K562 (cell line): ENCODE data around the gene STK36. TPM values are rescaled to one million over a fixed set of nuclear protein-coding genes. Genes with fewer than 3 reads are reported as not detected.
A peak's percentile ranks its signal among the peaks of the same experiment; 100 is the strongest.

Source experiments
- CBX8 ChIP-seq: fragments of 200-600 bp; sonication (generic); IDR thresholded peaks from 2 replicates; pipeline ENCODE4 v1.6.1; 2012; ENCODE audit warnings: borderline replicate concordance, mixed run types, low read depth, mild to moderate bottlenecking, moderate library complexity, mixed read lengths, low read length, control low read depth, inconsistent platforms; ENCODE audit not compliant: poor library complexity, severe bottlenecking; ENCODE audit errors: extremely low read depth
- CCAR2 ChIP-seq: fragments of 200-400 bp; formaldehyde crosslinking; IDR thresholded peaks from 2 replicates; pipeline ENCODE4 v1.6.1; 2017; ENCODE audit warnings: mild to moderate bottlenecking, low read depth, low read length
- GABPA ChIP-seq: fragments of 200-800 bp; sonication (Bioruptor generic); conservative IDR thresholded peaks from 2 replicates; pipeline ENCODE4 v1.6.1; 2016; ENCODE audit warnings: low read depth, missing genetic modification characterization, missing compliant biosample characterization
- HDGF ChIP-seq: fragments of 450-650 bp; IDR thresholded peaks from 2 replicates; pipeline ENCODE4 v1.6.1; 2016
- KDM2B ChIP-seq: fragments of 250-450 bp; sonication (Bioruptor Pico); IDR thresholded peaks from 2 replicates; pipeline ENCODE4 v1.8.0; 2021; ENCODE audit warnings: mild to moderate bottlenecking, moderate library complexity
- NFATC3 ChIP-seq: fragments of 450-650 bp; IDR thresholded peaks from 2 replicates; pipeline ENCODE4 v1.6.1; 2017; ENCODE audit warnings: mild to moderate bottlenecking
- NFRKB ChIP-seq: fragments of 450-650 bp; IDR thresholded peaks from 2 replicates; pipeline ENCODE4 v1.6.1; 2016; ENCODE audit warnings: low read depth
- NRF1 ChIP-seq, 2 experiments: fragments of 450-650 bp; IDR thresholded peaks in 1 of 2; conservative IDR thresholded peaks in 1 of 2; 2 replicates each; pipeline ENCODE4 v1.6.1; 2014; ENCODE audit warnings: mild to moderate bottlenecking in 2 of 2
- RBM14 ChIP-seq: fragments of 200-400 bp; formaldehyde crosslinking; IDR thresholded peaks from 2 replicates; pipeline ENCODE4 v1.6.1; 2018; ENCODE audit warnings: low read depth, mild to moderate bottlenecking, low read length, moderate library complexity, borderline replicate concordance; ENCODE audit not compliant: insufficient read depth
- RHOXF2B ChIP-seq: fragments of 250-450 bp; sonication (Bioruptor Pico); conservative IDR thresholded peaks from 2 replicates; pipeline ENCODE4 v1.5.1; 2021
- SAFB2 ChIP-seq: fragments of 200-400 bp; formaldehyde crosslinking; IDR thresholded peaks from 2 replicates; pipeline ENCODE4 v1.6.1; 2018; ENCODE audit warnings: borderline replicate concordance, low read length, low read depth, moderate library complexity; ENCODE audit not compliant: severe bottlenecking
- SIN3A ChIP-seq, 2 experiments: fragments of 150-350 bp in 1 of 2; IDR thresholded peaks; 2 replicates each; pipeline ENCODE4 v1.6.1; 2011 to 2016; ENCODE audit warnings: borderline replicate concordance in 2 of 2, low read depth in 2 of 2, low read length in 2 of 2, mild to moderate bottlenecking in 2 of 2, moderate library complexity in 2 of 2; ENCODE audit not compliant: control insufficient read depth in 1 of 2
- SRSF1 ChIP-seq: fragments of 200-400 bp; formaldehyde crosslinking; IDR thresholded peaks from 2 replicates; pipeline ENCODE4 v1.6.1; 2017; ENCODE audit warnings: mild to moderate bottlenecking, low read depth, low read length, moderate library complexity
- ZC3H11A ChIP-seq: IDR thresholded peaks from 2 replicates; pipeline ENCODE4 v1.6.1; 2012; ENCODE audit warnings: low read depth, low read length, improper control_type of control experiment
- ZNF431 ChIP-seq: sonication (generic); formaldehyde crosslinking; IDR thresholded peaks from 2 replicates; pipeline ENCODE4 v1.8.0; 2022; ENCODE audit warnings: mild to moderate bottlenecking, missing genetic modification reagents
- ZNF551 ChIP-seq: fragments of 250-450 bp; sonication (Bioruptor Pico); IDR thresholded peaks from 2 replicates; pipeline ENCODE4 v1.5.0; 2021; ENCODE audit warnings: mild to moderate bottlenecking, moderate library complexity
- polyA plus RNA-seq, 8 experiments: library from polyadenylated mRNA; depleted of rRNA in 4 of 8; stranded (reverse) in 5 of 8; unstranded in 3 of 8; fragments of >200 nt; fragmentation: Nextera tagmentation in 2 of 8; fragmentation: Illumina TruSeq in 1 of 8; extraction: Ambion mirVana in 2 of 8; extraction: Trizol in 1 of 8; gene quantifications; 2 replicates each; pipeline versions ENCODE4 v1.2.1 to v1.2.3, GENCODE V29; 2011 to 2014; ENCODE audit warnings: inconsistent platforms in 1 of 8, missing spikeins in 1 of 8
- total RNA-seq, 7 experiments: library from RNA; depleted of rRNA in 6 of 7; stranded (reverse); fragments of >200 nt in 6 of 7; fragmentation: Illumina TruSeq in 2 of 7; extraction: Trizol in 2 of 7; gene quantifications; 2 replicates each; pipeline versions ENCODE4 v1.2.1 to v1.2.3, GENCODE V29; 2011 to 2021; ENCODE audit warnings: low replicate concordance in 1 of 7
- TF ChIP-seq, protein P1 (sequence below): sonication (generic); formaldehyde crosslinking; IDR thresholded peaks from 2 replicates; pipeline ENCODE4 v1.8.0; 2022; ENCODE audit warnings: mild to moderate bottlenecking, missing genetic modification reagents
- TF ChIP-seq, protein P2 (sequence below), 3 experiments: IDR thresholded peaks in 2 of 3; conservative IDR thresholded peaks in 1 of 3; 2 replicates each; pipeline ENCODE4 v1.5.1; 2011 to 2012; ENCODE audit warnings: low read length in 3 of 3, mild to moderate bottlenecking in 3 of 3, control low read depth in 2 of 3, improper control_type of control experiment in 1 of 3, inconsistent platforms in 1 of 3, low read depth in 1 of 3, mixed read lengths in 1 of 3, moderate library complexity in 1 of 3; ENCODE audit not compliant: insufficient read depth in 2 of 3
- TF ChIP-seq, protein P3 (sequence below): fragments of 450-650 bp; IDR thresholded peaks from 2 replicates; pipeline ENCODE4 v1.6.1; 2017; ENCODE audit warnings: antibody characterized with exemption, mild to moderate bottlenecking

The STK36 gene
- total and polyA plus RNA-seq, 9 of the 15 experiments (the other 6 are each of a cell fraction or from before 2014, with no cell fraction given), result 3.5 to 12.4 (median 6.7) TPM

DNA sequence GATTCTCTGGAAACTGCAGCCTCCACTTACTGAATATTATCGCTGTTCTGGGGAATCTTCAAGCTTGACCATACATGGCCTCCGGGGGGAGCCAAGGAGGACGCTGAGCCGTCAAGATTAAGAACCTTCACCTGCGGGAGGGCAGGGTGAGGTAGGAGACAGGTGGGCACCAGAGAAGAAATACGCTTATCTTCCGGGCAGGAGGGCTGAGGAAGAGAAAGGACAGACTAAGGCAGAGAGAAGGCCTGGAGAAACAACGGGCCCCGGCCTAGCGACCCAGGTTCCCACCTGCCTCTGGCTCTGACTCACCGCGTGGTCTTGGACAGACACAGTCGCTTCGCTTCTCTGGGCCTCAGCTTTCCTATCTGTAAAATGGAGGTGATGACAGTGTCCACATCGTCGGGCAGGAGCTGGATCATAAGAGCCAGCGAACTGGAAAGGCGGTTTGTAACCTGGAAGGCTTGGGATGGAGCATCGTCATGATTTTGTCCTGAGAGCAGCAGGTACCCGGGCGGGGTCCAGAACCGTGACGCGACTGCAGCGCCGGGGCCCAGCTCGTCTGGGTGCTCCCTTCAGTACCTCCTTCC, 13.1 kb upstream of the STK36 start (continued):
- TF ChIP-seq, protein P1, sequence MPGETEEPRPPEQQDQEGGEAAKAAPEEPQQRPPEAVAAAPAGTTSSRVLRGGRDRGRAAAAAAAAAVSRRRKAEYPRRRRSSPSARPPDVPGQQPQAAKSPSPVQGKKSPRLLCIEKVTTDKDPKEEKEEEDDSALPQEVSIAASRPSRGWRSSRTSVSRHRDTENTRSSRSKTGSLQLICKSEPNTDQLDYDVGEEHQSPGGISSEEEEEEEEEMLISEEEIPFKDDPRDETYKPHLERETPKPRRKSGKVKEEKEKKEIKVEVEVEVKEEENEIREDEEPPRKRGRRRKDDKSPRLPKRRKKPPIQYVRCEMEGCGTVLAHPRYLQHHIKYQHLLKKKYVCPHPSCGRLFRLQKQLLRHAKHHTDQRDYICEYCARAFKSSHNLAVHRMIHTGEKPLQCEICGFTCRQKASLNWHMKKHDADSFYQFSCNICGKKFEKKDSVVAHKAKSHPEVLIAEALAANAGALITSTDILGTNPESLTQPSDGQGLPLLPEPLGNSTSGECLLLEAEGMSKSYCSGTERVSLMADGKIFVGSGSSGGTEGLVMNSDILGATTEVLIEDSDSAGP (CRISPR knock-in tag), result no peak
- TF ChIP-seq KDM2B (CRISPR knock-in tag) (no peak), RHOXF2B (CRISPR knock-in tag) (no peak), GABPA (tag) (no peak), ZNF551 (CRISPR knock-in tag) (no peak), NFRKB (no peak), NRF1 (conservative IDR thresholded peaks at IDR 0.05 in 1 of 2, IDR thresholded peaks at IDR 0.05 in 1 of 2) (no peak), CCAR2 (no peak), ZNF431 (CRISPR knock-in tag) (0 out of 2 replicates have a peak, but pooled peaks have one; percentile 36), SAFB2 (no peak), RBM14 (no peak), CBX8 (no peak), SIN3A (IDR thresholded peaks at IDR 0.05; ENCODE audit: borderline replicate concordance in 2 of 2, control insufficient read depth in 1 of 2, low read depth in 2 of 2, low read length in 2 of 2) (peak in 1 of 2 experiments; percentile 14; a peak in 1 of 4 replicates), NFATC3 (no peak), ZC3H11A (no peak), HDGF (no peak), SRSF1 (no peak)
- TF ChIP-seq, protein P2, sequence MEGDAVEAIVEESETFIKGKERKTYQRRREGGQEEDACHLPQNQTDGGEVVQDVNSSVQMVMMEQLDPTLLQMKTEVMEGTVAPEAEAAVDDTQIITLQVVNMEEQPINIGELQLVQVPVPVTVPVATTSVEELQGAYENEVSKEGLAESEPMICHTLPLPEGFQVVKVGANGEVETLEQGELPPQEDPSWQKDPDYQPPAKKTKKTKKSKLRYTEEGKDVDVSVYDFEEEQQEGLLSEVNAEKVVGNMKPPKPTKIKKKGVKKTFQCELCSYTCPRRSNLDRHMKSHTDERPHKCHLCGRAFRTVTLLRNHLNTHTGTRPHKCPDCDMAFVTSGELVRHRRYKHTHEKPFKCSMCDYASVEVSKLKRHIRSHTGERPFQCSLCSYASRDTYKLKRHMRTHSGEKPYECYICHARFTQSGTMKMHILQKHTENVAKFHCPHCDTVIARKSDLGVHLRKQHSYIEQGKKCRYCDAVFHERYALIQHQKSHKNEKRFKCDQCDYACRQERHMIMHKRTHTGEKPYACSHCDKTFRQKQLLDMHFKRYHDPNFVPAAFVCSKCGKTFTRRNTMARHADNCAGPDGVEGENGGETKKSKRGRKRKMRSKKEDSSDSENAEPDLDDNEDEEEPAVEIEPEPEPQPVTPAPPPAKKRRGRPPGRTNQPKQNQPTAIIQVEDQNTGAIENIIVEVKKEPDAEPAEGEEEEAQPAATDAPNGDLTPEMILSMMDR (IDR thresholded peaks at IDR 0.05 in 2 of 3, conservative IDR thresholded peaks at IDR 0.05 in 1 of 3; ENCODE audit: insufficient read depth in 2 of 3, low read depth in 1 of 3, low read length in 3 of 3), result peak; percentile 67 to 93 (median 71)
- TF ChIP-seq, protein P3, sequence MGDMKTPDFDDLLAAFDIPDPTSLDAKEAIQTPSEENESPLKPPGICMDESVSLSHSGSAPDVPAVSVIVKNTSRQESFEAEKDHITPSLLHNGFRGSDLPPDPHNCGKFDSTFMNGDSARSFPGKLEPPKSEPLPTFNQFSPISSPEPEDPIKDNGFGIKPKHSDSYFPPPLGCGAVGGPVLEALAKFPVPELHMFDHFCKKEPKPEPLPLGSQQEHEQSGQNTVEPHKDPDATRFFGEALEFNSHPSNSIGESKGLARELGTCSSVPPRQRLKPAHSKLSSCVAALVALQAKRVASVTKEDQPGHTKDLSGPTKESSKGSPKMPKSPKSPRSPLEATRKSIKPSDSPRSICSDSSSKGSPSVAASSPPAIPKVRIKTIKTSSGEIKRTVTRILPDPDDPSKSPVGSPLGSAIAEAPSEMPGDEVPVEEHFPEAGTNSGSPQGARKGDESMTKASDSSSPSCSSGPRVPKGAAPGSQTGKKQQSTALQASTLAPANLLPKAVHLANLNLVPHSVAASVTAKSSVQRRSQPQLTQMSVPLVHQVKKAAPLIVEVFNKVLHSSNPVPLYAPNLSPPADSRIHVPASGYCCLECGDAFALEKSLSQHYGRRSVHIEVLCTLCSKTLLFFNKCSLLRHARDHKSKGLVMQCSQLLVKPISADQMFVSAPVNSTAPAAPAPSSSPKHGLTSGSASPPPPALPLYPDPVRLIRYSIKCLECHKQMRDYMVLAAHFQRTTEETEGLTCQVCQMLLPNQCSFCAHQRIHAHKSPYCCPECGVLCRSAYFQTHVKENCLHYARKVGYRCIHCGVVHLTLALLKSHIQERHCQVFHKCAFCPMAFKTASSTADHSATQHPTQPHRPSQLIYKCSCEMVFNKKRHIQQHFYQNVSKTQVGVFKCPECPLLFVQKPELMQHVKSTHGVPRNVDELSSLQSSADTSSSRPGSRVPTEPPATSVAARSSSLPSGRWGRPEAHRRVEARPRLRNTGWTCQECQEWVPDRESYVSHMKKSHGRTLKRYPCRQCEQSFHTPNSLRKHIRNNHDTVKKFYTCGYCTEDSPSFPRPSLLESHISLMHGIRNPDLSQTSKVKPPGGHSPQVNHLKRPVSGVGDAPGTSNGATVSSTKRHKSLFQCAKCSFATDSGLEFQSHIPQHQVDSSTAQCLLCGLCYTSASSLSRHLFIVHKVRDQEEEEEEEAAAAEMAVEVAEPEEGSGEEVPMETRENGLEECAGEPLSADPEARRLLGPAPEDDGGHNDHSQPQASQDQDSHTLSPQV, result no peak
